GM23248 (cell line): Measurements from ENCODE around the gene NFKBIE. TPM values are rescaled to one million over a fixed set of nuclear protein-coding genes. Genes with fewer than 3 reads are reported as not detected.

Experiments used
- DNase-seq: peaks from one replicate; pipeline ENCODE4 v3.0.0-alpha.2; 2015
- H2AFZ ChIP-seq: fragments of 200-600 bp; sonication (generic); 2 replicates; pipeline ENCODE4 v1.6.1; 2016; ENCODE audit warnings: antibody characterized with exemption
- H3F3A ChIP-seq: fragments of 200-600 bp; sonication (generic); 2 replicates; pipeline ENCODE4 v1.6.1; 2016; ENCODE audit warnings: mild to moderate bottlenecking, antibody characterized with exemption, mixed run types; ENCODE audit not compliant: insufficient read depth
- H3K27ac ChIP-seq: fragments of 200-600 bp; sonication (generic); 2 replicates; pipeline ENCODE4 v1.5.1; 2016; ENCODE audit warnings: mild to moderate bottlenecking
- H3K27me3 ChIP-seq: fragments of 200-600 bp; sonication (generic); replicated peaks from 2 replicates; pipeline ENCODE4 v1.6.1; 2016; ENCODE audit warnings: mild to moderate bottlenecking; ENCODE audit not compliant: insufficient read depth
- H3K36me3 ChIP-seq: fragments of 200-600 bp; sonication (generic); 2 replicates; pipeline ENCODE4 v1.6.1; 2016; ENCODE audit warnings: low read depth, mild to moderate bottlenecking
- H3K4me1 ChIP-seq: fragments of 200-600 bp; sonication (generic); 2 replicates; pipeline ENCODE4 v1.6.1; 2016; ENCODE audit warnings: mild to moderate bottlenecking; ENCODE audit not compliant: insufficient read depth
- H3K4me2 ChIP-seq: fragments of 200-600 bp; sonication (generic); one replicate; pipeline ENCODE4 v1.6.1; 2016; ENCODE audit warnings: mild to moderate bottlenecking; ENCODE audit not compliant: unreplicated experiment
- H3K4me3 ChIP-seq: fragments of 200-600 bp; sonication (generic); 2 replicates; pipeline ENCODE4 v1.5.1; 2016; ENCODE audit warnings: mild to moderate bottlenecking
- H3K79me2 ChIP-seq: fragments of 200-600 bp; sonication (generic); 2 replicates; pipeline ENCODE4 v1.6.1; 2016; ENCODE audit warnings: mild to moderate bottlenecking; ENCODE audit not compliant: insufficient read depth
- H3K9ac ChIP-seq: fragments of 200-600 bp; sonication (generic); 2 replicates; pipeline ENCODE4 v1.6.1; 2016; ENCODE audit warnings: mild to moderate bottlenecking
- H3K9me2 ChIP-seq: fragments of 200-600 bp; sonication (generic); 2 replicates; pipeline ENCODE4 v1.6.1; 2016; ENCODE audit warnings: mixed run types, mild to moderate bottlenecking, moderate library complexity; ENCODE audit not compliant: insufficient read depth
- H3K9me3 ChIP-seq: fragments of 200-600 bp; sonication (generic); one replicate; pipeline ENCODE4 v1.6.1; 2017; ENCODE audit warnings: low read depth
- H4K20me1 ChIP-seq: fragments of 200-600 bp; sonication (generic); 2 replicates; pipeline ENCODE4 v1.6.0; 2016; ENCODE audit not compliant: insufficient read depth
- EZH2 ChIP-seq: fragments of 200-600 bp; sonication (generic); IDR thresholded peaks from 2 replicates; pipeline ENCODE4 v1.6.1; 2018; ENCODE audit warnings: antibody characterized with exemption, mild to moderate bottlenecking; ENCODE audit not compliant: insufficient read depth, poor library complexity, severe bottlenecking
- EZH2phosphoT487 ChIP-seq: fragments of 200-600 bp; sonication (generic); IDR thresholded peaks from 2 replicates; pipeline ENCODE4 v1.6.1; 2018; ENCODE audit warnings: antibody characterized with exemption, moderate library complexity, mild to moderate bottlenecking, low read depth; ENCODE audit not compliant: insufficient read depth
- WGBS, 2 experiments: methylation state at CpG; one replicate each; pipeline ENCODE4 v1.1.6; 2015 to 2017; ENCODE audit warnings: low lambda C conversion rate in 2 of 2, low coverage in 1 of 2; ENCODE audit errors: missing lambda C conversion rate in 2 of 2; 5-methylcytosine and 5-hydroxymethylcytosine counted together
- in situ Hi-C: fragments of 300-500 bp; cut with MboI; formaldehyde crosslinking; loops from 2 replicates; pipeline ENCODE4 v1.15.0; 2020
- polyA plus RNA-seq: library from polyadenylated mRNA; unstranded; fragments of >200 nt; fragmentation: Nextera tagmentation; extraction: Ambion mirVana; gene quantifications from 2 replicates; pipeline ENCODE4 v1.2.1, GENCODE V29; 2016
- total RNA-seq: library from RNA; depleted of rRNA; stranded (reverse); fragments of >200 nt; shearing (Covaris generic); gene quantifications from 2 replicates; pipeline ENCODE4 v1.2.3, GENCODE V29; 2014

The NFKBIE gene
- total and polyA plus RNA-seq, 2 experiments from 2014 or later = 4.5 to 6.3 TPM

DNA sequence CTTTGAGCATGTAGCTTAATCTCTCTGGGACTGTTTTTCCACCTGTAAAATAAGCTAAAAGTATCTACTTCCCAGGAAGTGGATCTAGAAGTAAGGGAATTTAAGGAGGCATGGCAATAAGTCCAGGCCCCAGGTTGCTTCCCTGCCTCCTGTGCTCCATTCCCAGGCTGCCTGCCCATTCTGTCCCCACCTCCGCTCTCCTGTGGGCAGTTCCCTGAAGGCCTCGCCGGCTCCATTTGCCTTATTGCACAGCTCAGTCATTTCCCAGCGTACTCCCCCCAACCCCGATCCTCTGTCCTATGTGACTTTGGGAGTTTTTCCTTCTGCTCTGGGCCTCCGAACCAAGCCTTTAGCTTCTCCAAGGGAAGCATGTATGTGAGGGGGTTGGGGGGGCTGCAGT is 37.3 kb downstream of the NFKBIE start:
- Histone ChIP-seq H4K20me1 (no peaks in the 10 kb centered on the region), H3K27ac (no peak overlapping the region), H3K9ac (no peak overlapping the region), H3K27me3 (no peaks in the 10 kb centered on the region), H3K9me3 (no peaks in the 10 kb centered on the region), H3K79me2 (no peaks in the 10 kb centered on the region; the same call in 1 of the 2 replicates), H3F3A (0 out of 2 replicates have a peak, but pooled peaks cover 6% of the 10 kb centered on the region), H2AFZ (no peak overlapping the region), H3K4me2 (no peak overlapping the region), H3K4me3 (no peak overlapping the region), H3K9me2 (no peaks in the 10 kb centered on the region), H3K4me1 (peaks cover 19% of the 10 kb centered on the region), H3K36me3 (no peaks in the 10 kb centered on the region)
- 73 to 79% methylated on average over 6 of the region's 6 CpGs for WGBS, 2 experiments
- TF ChIP-seq EZH2phosphoT487 (no peak), EZH2 (no peak)
- in situ Hi-C loops = no loop called here
- no peak for DNase-seq

DNA sequence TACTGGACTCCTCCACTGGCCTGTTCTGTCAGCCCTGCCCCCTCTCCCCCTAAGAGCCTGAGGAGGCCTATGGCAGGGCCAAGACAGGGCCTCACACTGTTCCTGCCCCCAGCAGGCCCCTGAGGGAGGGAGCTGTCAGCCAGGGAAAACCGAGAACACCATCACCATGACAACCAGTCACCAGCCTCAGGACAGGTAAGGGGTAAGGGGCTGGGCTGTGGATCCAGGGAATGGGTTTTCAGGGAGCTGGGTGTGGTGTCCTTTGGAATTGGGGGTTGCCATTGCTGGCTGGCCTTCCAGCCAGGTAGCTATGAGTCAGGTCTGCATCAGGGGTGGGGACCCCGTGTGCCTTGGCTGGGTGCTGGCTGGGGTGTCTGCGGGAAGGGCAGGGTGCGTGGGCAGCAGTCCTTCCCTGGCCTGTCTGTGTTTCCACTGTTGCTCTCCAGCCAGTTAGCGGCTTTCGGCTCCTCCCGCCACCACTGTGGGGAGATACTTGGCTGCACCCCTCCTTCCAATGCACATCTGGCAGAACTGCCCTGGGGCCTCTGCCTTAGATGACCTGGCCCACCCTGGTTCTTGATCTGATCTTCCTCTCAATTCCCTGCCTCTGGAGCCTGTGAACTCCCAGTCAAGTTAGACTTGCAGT is 38.1 kb downstream of the NFKBIE start:
- no peak overlapping the region for H3K9ac ChIP-seq
- H3K4me2 ChIP-seq = no peak overlapping the region
- no peaks in the 10 kb centered on the region for H3K27me3 ChIP-seq
- in situ Hi-C loops = no loop called here
- DNase-seq = no peak
- H3K4me3 ChIP-seq = no peak overlapping the region
- WGBS, 2 experiments = 44% methylated on average over 7 of the region's 7 CpGs
- peaks cover 19% of the 10 kb centered on the region for H3K4me1 ChIP-seq
- H3K9me2 ChIP-seq = no peaks in the 10 kb centered on the region
- H3K27ac ChIP-seq = no peak overlapping the region
- H3K79me2 ChIP-seq = no peaks in the 10 kb centered on the region; the same call in 1 of the 2 replicates
- H4K20me1 ChIP-seq = no peaks in the 10 kb centered on the region
- no peaks in the 10 kb centered on the region for H3K36me3 ChIP-seq
- TF ChIP-seq EZH2 (no peak), EZH2phosphoT487 (no peak)
- 0 out of 2 replicates have a peak, but pooled peaks cover 6% of the 10 kb centered on the region for H3F3A ChIP-seq
- no peak overlapping the region for H2AFZ ChIP-seq
- no peaks in the 10 kb centered on the region for H3K9me3 ChIP-seq

DNA sequence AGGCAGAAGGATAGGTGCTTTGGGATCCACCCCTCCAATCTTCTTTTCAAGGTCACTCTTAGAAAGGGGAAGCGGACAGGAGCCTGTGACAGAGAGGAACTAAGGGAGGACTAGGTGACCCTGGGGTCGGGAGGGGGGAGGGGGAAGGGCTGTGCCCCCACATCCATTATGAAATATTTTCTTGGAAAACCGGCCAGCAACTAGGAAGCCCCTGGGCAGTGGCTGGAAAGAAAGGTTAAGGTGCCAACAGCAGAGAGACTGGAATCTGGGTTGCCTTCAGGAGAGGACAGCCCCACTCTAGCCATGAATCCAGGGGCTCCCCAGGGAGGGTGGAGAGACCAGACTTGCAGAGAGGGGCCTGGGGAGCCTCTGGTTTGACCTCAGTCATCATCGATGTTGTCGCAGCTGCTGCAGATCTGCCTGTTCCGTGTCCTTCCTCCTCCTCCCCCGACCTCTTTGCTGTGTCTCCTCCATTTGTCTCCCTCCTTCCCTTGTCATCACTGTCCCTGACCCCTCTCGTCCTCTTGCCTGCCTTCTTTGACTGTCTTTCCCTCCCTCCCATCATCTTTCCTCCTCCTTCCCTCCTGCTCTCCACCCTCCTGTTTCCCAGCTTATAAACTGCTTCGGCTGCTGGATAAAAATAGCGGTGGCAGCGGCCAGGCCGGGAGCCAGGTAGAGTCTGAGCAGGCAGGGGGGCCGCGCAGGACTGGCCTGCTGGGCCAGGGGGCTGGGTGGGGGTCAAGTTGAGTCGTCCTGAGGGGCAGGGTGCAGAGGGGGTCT is 38.8 kb downstream of the NFKBIE start:
- no peaks in the 10 kb centered on the region for H4K20me1 ChIP-seq
- H3K79me2 ChIP-seq = no peaks in the 10 kb centered on the region; the same call in 1 of the 2 replicates
- TF ChIP-seq EZH2phosphoT487 (no peak), EZH2 (no peak)
- no peaks in the 10 kb centered on the region for H3K9me2 ChIP-seq
- no peak overlapping the region for H3K27ac ChIP-seq
- H3K4me1 ChIP-seq = peaks cover 23% of the 10 kb centered on the region
- no peak overlapping the region for H3K9ac ChIP-seq
- H3K9me3 ChIP-seq = no peaks in the 10 kb centered on the region
- no peak for DNase-seq
- H2AFZ ChIP-seq = 0 out of 2 replicates have a peak overlapping the region, but pooled peaks have one; percentile 16
- WGBS, 2 experiments = 39 to 40% methylated on average over 13 to 15 of the region's 15 CpGs
- H3K4me3 ChIP-seq = no peak overlapping the region
- H3F3A ChIP-seq = 0 out of 2 replicates have a peak, but pooled peaks cover 6% of the 10 kb centered on the region
- in situ Hi-C loops = no loop called here
- H3K27me3 ChIP-seq = no peaks in the 10 kb centered on the region
- no peak overlapping the region for H3K4me2 ChIP-seq
- H3K36me3 ChIP-seq = no peaks in the 10 kb centered on the region

GRCh38 chr6:44225579-44226325 is 39.6 kb downstream of the NFKBIE start:
- Histone ChIP-seq H3K4me3 (no peak overlapping the region), H3K4me2 (no peak overlapping the region), H3K9me3 (no peaks in the 10 kb centered on the region), H3K27me3 (no peaks in the 10 kb centered on the region), H4K20me1 (no peaks in the 10 kb centered on the region), H3K4me1 (peaks cover 30% of the 10 kb centered on the region), H3K27ac (no peak overlapping the region), H3K79me2 (no peaks in the 10 kb centered on the region; the same call in 1 of the 2 replicates), H2AFZ (no peak overlapping the region), H3K9ac (no peak overlapping the region), H3F3A (0 out of 2 replicates have a peak, but pooled peaks cover 12% of the 10 kb centered on the region), H3K9me2 (no peaks in the 10 kb centered on the region), H3K36me3 (no peaks in the 10 kb centered on the region)
- TF ChIP-seq EZH2phosphoT487 (no peak), EZH2 (no peak)
- DNase-seq = no peak
- 82 to 91% methylated on average over 8 of the region's 8 CpGs for WGBS, 2 experiments
- in situ Hi-C loops = no loop called here
